ENCODE measurements around the gene MAGEB10. TPM values are rescaled to one million over a fixed set of nuclear protein-coding genes. Genes with fewer than 3 reads are reported as not detected.

MAGEB10 gene
- polyA plus RNA-seq, 1 donor from 2014 or later: not detected

DNA sequence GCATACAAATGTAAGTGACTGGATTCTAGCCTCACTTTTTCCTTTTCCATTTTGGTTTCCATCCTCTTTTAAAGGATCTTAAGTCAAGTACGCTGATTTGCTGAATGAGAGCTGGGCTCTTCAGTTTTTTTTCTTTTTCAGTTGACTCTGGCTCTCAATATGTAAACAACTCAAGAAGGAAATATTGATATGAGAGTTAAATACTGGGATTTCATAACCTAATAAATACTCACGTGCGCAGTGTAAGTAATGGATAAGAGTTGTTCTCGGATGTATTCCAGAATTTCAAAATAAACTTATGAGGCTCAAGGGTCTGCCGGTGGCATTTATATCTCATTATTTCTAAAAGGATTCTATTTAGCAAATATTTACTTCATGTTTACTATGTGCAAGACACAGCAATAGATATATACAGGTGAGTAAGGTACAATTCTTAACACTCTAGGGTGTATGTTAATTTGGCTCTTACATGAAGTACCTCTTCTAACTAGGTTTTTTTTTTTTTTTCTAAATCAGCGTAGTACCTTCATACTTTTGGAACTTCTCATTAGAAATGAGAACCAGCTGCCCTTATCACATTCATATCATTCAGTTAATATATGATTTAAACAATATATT lies 11.0 kb upstream of the MAGEB10 start:
- TF ChIP-seq MXI1 (conservative IDR thresholded peaks at IDR 0.05; ENCODE audit: poor library complexity, severe bottlenecking) (no peak), RAD21 (conservative IDR thresholded peaks at IDR 0.05) (no peak), TAF1 (IDR thresholded peaks at IDR 0.05; ENCODE audit: low read depth) (no peak), SMC3 (conservative IDR thresholded peaks at IDR 0.05; ENCODE audit: poor library complexity) (no peak), EZH2 (IDR thresholded peaks at IDR 0.05; ENCODE audit: borderline replicate concordance, insufficient read depth, low read length, poor library complexity, severe bottlenecking) (no peak), POLR2AphosphoS5 (IDR thresholded peaks at IDR 0.05) (no peak), EP300 (conservative IDR thresholded peaks at IDR 0.05; ENCODE audit: poor library complexity, severe bottlenecking) (no peak)
- TF ChIP-seq, protein P1, sequence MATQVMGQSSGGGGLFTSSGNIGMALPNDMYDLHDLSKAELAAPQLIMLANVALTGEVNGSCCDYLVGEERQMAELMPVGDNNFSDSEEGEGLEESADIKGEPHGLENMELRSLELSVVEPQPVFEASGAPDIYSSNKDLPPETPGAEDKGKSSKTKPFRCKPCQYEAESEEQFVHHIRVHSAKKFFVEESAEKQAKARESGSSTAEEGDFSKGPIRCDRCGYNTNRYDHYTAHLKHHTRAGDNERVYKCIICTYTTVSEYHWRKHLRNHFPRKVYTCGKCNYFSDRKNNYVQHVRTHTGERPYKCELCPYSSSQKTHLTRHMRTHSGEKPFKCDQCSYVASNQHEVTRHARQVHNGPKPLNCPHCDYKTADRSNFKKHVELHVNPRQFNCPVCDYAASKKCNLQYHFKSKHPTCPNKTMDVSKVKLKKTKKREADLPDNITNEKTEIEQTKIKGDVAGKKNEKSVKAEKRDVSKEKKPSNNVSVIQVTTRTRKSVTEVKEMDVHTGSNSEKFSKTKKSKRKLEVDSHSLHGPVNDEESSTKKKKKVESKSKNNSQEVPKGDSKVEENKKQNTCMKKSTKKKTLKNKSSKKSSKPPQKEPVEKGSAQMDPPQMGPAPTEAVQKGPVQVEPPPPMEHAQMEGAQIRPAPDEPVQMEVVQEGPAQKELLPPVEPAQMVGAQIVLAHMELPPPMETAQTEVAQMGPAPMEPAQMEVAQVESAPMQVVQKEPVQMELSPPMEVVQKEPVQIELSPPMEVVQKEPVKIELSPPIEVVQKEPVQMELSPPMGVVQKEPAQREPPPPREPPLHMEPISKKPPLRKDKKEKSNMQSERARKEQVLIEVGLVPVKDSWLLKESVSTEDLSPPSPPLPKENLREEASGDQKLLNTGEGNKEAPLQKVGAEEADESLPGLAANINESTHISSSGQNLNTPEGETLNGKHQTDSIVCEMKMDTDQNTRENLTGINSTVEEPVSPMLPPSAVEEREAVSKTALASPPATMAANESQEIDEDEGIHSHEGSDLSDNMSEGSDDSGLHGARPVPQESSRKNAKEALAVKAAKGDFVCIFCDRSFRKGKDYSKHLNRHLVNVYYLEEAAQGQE (IDR thresholded peaks at IDR 0.05; ENCODE audit: borderline replicate concordance): no peak
- TF ChIP-seq, protein P2, sequence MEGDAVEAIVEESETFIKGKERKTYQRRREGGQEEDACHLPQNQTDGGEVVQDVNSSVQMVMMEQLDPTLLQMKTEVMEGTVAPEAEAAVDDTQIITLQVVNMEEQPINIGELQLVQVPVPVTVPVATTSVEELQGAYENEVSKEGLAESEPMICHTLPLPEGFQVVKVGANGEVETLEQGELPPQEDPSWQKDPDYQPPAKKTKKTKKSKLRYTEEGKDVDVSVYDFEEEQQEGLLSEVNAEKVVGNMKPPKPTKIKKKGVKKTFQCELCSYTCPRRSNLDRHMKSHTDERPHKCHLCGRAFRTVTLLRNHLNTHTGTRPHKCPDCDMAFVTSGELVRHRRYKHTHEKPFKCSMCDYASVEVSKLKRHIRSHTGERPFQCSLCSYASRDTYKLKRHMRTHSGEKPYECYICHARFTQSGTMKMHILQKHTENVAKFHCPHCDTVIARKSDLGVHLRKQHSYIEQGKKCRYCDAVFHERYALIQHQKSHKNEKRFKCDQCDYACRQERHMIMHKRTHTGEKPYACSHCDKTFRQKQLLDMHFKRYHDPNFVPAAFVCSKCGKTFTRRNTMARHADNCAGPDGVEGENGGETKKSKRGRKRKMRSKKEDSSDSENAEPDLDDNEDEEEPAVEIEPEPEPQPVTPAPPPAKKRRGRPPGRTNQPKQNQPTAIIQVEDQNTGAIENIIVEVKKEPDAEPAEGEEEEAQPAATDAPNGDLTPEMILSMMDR (IDR thresholded peaks at IDR 0.05; ENCODE audit: poor library complexity, severe bottlenecking): no peak
- H2AFZ ChIP-seq (ENCODE audit: low read depth, low read length): no peak overlapping the region
- H3F3A ChIP-seq (ENCODE audit: insufficient read depth, low read length, poor library complexity, severe bottlenecking): no peaks in the 10 kb centered on the region
- no peaks in the 10 kb centered on the region for H4K20me1 ChIP-seq (ENCODE audit: insufficient read depth)
- H3K4me3 ChIP-seq (ENCODE audit: low read length): no peak overlapping the region
- H3K9ac ChIP-seq (ENCODE audit: low read length): no peak overlapping the region
- no peaks in the 10 kb centered on the region for H3K9me2 ChIP-seq (ENCODE audit: insufficient read depth, low read length)
- no peak overlapping the region for H3K27ac ChIP-seq (ENCODE audit: low read length)
- no peaks in the 10 kb centered on the region for H3K9me3 ChIP-seq (ENCODE audit: low read length)
- no peaks in the 10 kb centered on the region for H3K36me3 ChIP-seq (ENCODE audit: insufficient read depth, low read length)
- H3K27me3 ChIP-seq (ENCODE audit: insufficient read depth, low read depth, low read length): no peaks in the 10 kb centered on the region
- H3K4me2 ChIP-seq (ENCODE audit: low read length): no peak overlapping the region
- H3K79me2 ChIP-seq (replicated peaks; ENCODE audit: insufficient read depth, low read length): no peaks in the 10 kb centered on the region

DNA sequence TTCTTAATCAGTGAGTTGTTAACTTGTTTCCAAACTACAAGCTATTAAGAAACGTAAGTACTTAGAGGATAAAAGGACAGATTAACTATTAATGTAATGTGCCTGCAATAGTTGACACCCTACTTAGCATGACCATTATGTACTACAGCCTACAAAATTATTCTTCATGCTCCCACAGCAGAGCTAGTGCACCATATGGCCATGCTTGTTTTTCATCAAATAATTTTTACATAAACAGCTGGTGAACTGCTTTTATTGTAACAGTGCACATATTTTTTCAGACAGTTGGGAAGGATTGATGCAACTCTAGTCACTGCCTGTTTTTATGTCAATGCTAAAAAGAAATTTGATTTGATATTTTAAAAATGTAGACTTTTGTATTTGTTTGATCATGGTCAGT lies 10.2 kb upstream of the MAGEB10 start:
- Histone ChIP-seq H3F3A (ENCODE audit: insufficient read depth, low read length, poor library complexity, severe bottlenecking) (no peaks in the 10 kb centered on the region), H3K9me2 (ENCODE audit: insufficient read depth, low read length) (no peaks in the 10 kb centered on the region), H4K20me1 (ENCODE audit: insufficient read depth) (no peaks in the 10 kb centered on the region), H3K4me3 (ENCODE audit: low read length) (no peak overlapping the region), H3K4me2 (ENCODE audit: low read length) (no peak overlapping the region), H3K27ac (ENCODE audit: low read length) (no peak overlapping the region), H3K9ac (ENCODE audit: low read length) (no peak overlapping the region), H3K9me3 (ENCODE audit: low read length) (no peaks in the 10 kb centered on the region), H3K36me3 (ENCODE audit: insufficient read depth, low read length) (no peaks in the 10 kb centered on the region), H3K27me3 (ENCODE audit: insufficient read depth, low read depth, low read length) (no peaks in the 10 kb centered on the region), H2AFZ (ENCODE audit: low read depth, low read length) (no peak overlapping the region), H3K79me2 (replicated peaks; ENCODE audit: insufficient read depth, low read length) (no peaks in the 10 kb centered on the region)
- TF ChIP-seq POLR2AphosphoS5 (IDR thresholded peaks at IDR 0.05) (no peak), EP300 (conservative IDR thresholded peaks at IDR 0.05; ENCODE audit: poor library complexity, severe bottlenecking) (no peak), SMC3 (conservative IDR thresholded peaks at IDR 0.05; ENCODE audit: poor library complexity) (no peak)
